Natural killer cell treated with Interleukin-12 subunit alpha and Interleukin-12 subunit beta and Interleukin-15 and Interleukin-18, amount 100 ng/mL, for 72 hours (primary cell): ENCODE measurements around the gene CDH18. TPM values are rescaled to one million over a fixed set of nuclear protein-coding genes. Genes with fewer than 3 reads are reported as not detected.

Experiments used
- ATAC-seq, 2 donors: fragments of 150-1000 bp; cut with Tn5 transposase in 1 of 2; sonication (Bioruptor Pico), chemical (Tn5 transposase) in 1 of 2; 2 replicates each; pipeline ENCODE4 v1.10.0; 2021
- DNase-seq: peaks from one replicate; pipeline ENCODE4 v3.0.0; 2022; ENCODE audit warnings: low spot score
- H3K27ac Mint-ChIP-seq, 2 donors: 1 replicate in 1 of 2; 2 replicates in 1 of 2; pipeline ENCODE4 v1.8.0; 2022; ENCODE audit warnings: mixed read lengths in 2 of 2, mild to moderate bottlenecking in 1 of 2, moderate library complexity in 1 of 2
- H3K27me3 Mint-ChIP-seq, 2 donors: 1 replicate in 1 of 2; 2 replicates in 1 of 2; pipeline ENCODE4 v1.8.0; 2022; ENCODE audit warnings: mixed read lengths in 2 of 2
- H3K36me3 Mint-ChIP-seq: one replicate; pipeline ENCODE4 v1.8.0; 2022; ENCODE audit warnings: mixed read lengths
- H3K4me1 Mint-ChIP-seq, 2 donors: 1 replicate in 1 of 2; 2 replicates in 1 of 2; pipeline ENCODE4 v1.8.0; 2022; ENCODE audit warnings: low read depth in 2 of 2, mixed read lengths in 2 of 2, mild to moderate bottlenecking in 1 of 2
- H3K4me3 Mint-ChIP-seq: one replicate; pipeline ENCODE4 v1.8.0; 2022; ENCODE audit warnings: mixed read lengths
- H3K9me3 Mint-ChIP-seq: 2 replicates; pipeline ENCODE4 v1.8.0; 2022; ENCODE audit warnings: mixed read lengths
- total RNA-seq, 2 donors: library from RNA; stranded (reverse); gene quantifications; one replicate each; pipeline ENCODE4 v1.2.3, GENCODE V29; 2022

The CDH18 gene
- total RNA-seq, 2 donors from 2014 or later: not detected

GRCh38 chr5:19616701-19617215, 371.2 kb downstream of the CDH18 start:
- no peaks in the 10 kb centered on the region for H3K4me1 Mint-ChIP-seq
- no peak for DNase-seq
- H3K4me3 Mint-ChIP-seq: no peak overlapping the region
- H3K36me3 Mint-ChIP-seq: no peaks in the 10 kb centered on the region
- peaks cover 14% of the 10 kb centered on the region for H3K9me3 Mint-ChIP-seq
- no peak for ATAC-seq
- H3K27me3 Mint-ChIP-seq: no peaks in the 10 kb centered on the region
- no peak overlapping the region for H3K27ac Mint-ChIP-seq

GRCh38 chr5:19615661-19616060, 372.3 kb downstream of the CDH18 start:
- no peaks in the 10 kb centered on the region for H3K27me3 Mint-ChIP-seq
- DNase-seq (no peak), ATAC-seq (no peak)
- no peak overlapping the region for H3K27ac Mint-ChIP-seq
- H3K4me1 Mint-ChIP-seq: no peaks in the 10 kb centered on the region
- no peaks in the 10 kb centered on the region for H3K36me3 Mint-ChIP-seq
- H3K4me3 Mint-ChIP-seq: no peak overlapping the region
- H3K9me3 Mint-ChIP-seq: peaks cover 15% of the 10 kb centered on the region

- Mint-ChIP-seq H3K4me3 (no peak overlapping the region), H3K9me3 (peaks cover 12% of the 10 kb centered on the region), H3K27ac (no peak overlapping the region), H3K4me1 (no peaks in the 10 kb centered on the region), H3K36me3 (no peaks in the 10 kb centered on the region), H3K27me3 (no peaks in the 10 kb centered on the region)
- ATAC-seq (no peak), DNase-seq (no peak)
Observed at GRCh38 chr5:19615071-19615470, 372.9 kb downstream of the CDH18 start.

GRCh38 chr5:19608444-19609002, 379.5 kb downstream of the CDH18 start:
- Mint-ChIP-seq H3K27me3 (no peaks in the 10 kb centered on the region), H3K4me1 (no peaks in the 10 kb centered on the region), H3K9me3 (peaks cover 8% of the 10 kb centered on the region), H3K4me3 (no peak overlapping the region), H3K36me3 (no peaks in the 10 kb centered on the region), H3K27ac (no peak overlapping the region)
- no peak for ATAC-seq
- no peak for DNase-seq

- DNase-seq (no peak), ATAC-seq (no peak)
- Mint-ChIP-seq H3K4me1 (no peaks in the 10 kb centered on the region), H3K4me3 (no peak overlapping the region), H3K27ac (no peak overlapping the region), H3K9me3 (peaks cover 3% of the 10 kb centered on the region), H3K27me3 (no peaks in the 10 kb centered on the region), H3K36me3 (no peaks in the 10 kb centered on the region)
Observed at GRCh38 chr5:19605846-19606407, 382.1 kb downstream of the CDH18 start.

GRCh38 chr5:19584131-19584530, 403.9 kb downstream of the CDH18 start:
- Mint-ChIP-seq H3K27ac (no peak overlapping the region), H3K9me3 (peaks cover 17% of the 10 kb centered on the region), H3K4me3 (no peak overlapping the region), H3K36me3 (peaks cover 4% of the 10 kb centered on the region), H3K4me1 (no peaks in the 10 kb centered on the region), H3K27me3 (no peaks in the 10 kb centered on the region)
- no peak for DNase-seq
- no peak for ATAC-seq

GRCh38 chr5:19577882-19578281, 410.1 kb downstream of the CDH18 start:
- no peaks in the 10 kb centered on the region for H3K4me1 Mint-ChIP-seq
- DNase-seq: no peak
- peaks cover 10% of the 10 kb centered on the region for H3K9me3 Mint-ChIP-seq
- H3K27me3 Mint-ChIP-seq: no peaks in the 10 kb centered on the region
- H3K4me3 Mint-ChIP-seq: no peak overlapping the region
- H3K36me3 Mint-ChIP-seq: no peaks in the 10 kb centered on the region
- no peak overlapping the region for H3K27ac Mint-ChIP-seq
- no peak for ATAC-seq

GRCh38 chr5:19568004-19568403, 420.0 kb downstream of the CDH18 start:
- Mint-ChIP-seq H3K4me3 (no peak overlapping the region), H3K4me1 (no peaks in the 10 kb centered on the region), H3K36me3 (peaks cover 8% of the 10 kb centered on the region), H3K9me3 (peaks cover 33% of the 10 kb centered on the region), H3K27me3 (no peaks in the 10 kb centered on the region), H3K27ac (no peak overlapping the region)
- ATAC-seq (no peak), DNase-seq (no peak)

- H3K27ac Mint-ChIP-seq: no peak overlapping the region
- DNase-seq (no peak), ATAC-seq (no peak)
- no peaks in the 10 kb centered on the region for H3K4me1 Mint-ChIP-seq
- H3K9me3 Mint-ChIP-seq: peaks cover 30% of the 10 kb centered on the region
- no peak overlapping the region for H3K4me3 Mint-ChIP-seq
- peaks cover 10% of the 10 kb centered on the region for H3K36me3 Mint-ChIP-seq
- H3K27me3 Mint-ChIP-seq: no peaks in the 10 kb centered on the region
Observed at GRCh38 chr5:19565466-19565865, 422.5 kb downstream of the CDH18 start.

GRCh38 chr5:19564036-19564435, 424.0 kb downstream of the CDH18 start:
- peaks cover 12% of the 10 kb centered on the region for H3K36me3 Mint-ChIP-seq
- no peaks in the 10 kb centered on the region for H3K27me3 Mint-ChIP-seq
- no peak for DNase-seq
- H3K9me3 Mint-ChIP-seq: peaks cover 33% of the 10 kb centered on the region
- no peak for ATAC-seq
- no peak overlapping the region for H3K27ac Mint-ChIP-seq
- no peak overlapping the region for H3K4me3 Mint-ChIP-seq
- H3K4me1 Mint-ChIP-seq: no peaks in the 10 kb centered on the region

GRCh38 chr5:19555876-19556275, 432.1 kb downstream of the CDH18 start:
- Mint-ChIP-seq H3K9me3 (peaks cover 23% of the 10 kb centered on the region), H3K27me3 (no peaks in the 10 kb centered on the region), H3K4me1 (no peaks in the 10 kb centered on the region), H3K4me3 (no peak overlapping the region), H3K36me3 (peaks cover 16% of the 10 kb centered on the region), H3K27ac (no peak overlapping the region)
- ATAC-seq (no peak), DNase-seq (no peak)

GRCh38 chr5:19555436-19555835, 432.6 kb downstream of the CDH18 start:
- H3K4me3 Mint-ChIP-seq: no peak overlapping the region

GRCh38 chr5:19554524-19554923, 433.5 kb downstream of the CDH18 start:
- H3K27ac Mint-ChIP-seq: no peak overlapping the region
- no peak overlapping the region for H3K4me3 Mint-ChIP-seq

More at GRCh38 chr5:19555436-19555835, 432.6 kb downstream of the CDH18 start:
- Mint-ChIP-seq H3K27ac (no peak overlapping the region), H3K9me3 (peaks cover 20% of the 10 kb centered on the region), H3K36me3 (peaks cover 13% of the 10 kb centered on the region), H3K27me3 (no peaks in the 10 kb centered on the region), H3K4me1 (no peaks in the 10 kb centered on the region)
- no peak for ATAC-seq
- DNase-seq: no peak

GRCh38 chr5:19547640-19548039, 440.4 kb downstream of the CDH18 start:
- H3K27ac Mint-ChIP-seq: no peak overlapping the region
- H3K4me1 Mint-ChIP-seq: no peaks in the 10 kb centered on the region

More at GRCh38 chr5:19554524-19554923, 433.5 kb downstream of the CDH18 start:
- DNase-seq: no peak
- no peak for ATAC-seq
- Mint-ChIP-seq H3K36me3 (peaks cover 9% of the 10 kb centered on the region), H3K27me3 (no peaks in the 10 kb centered on the region), H3K9me3 (peaks cover 18% of the 10 kb centered on the region), H3K4me1 (no peaks in the 10 kb centered on the region)

GRCh38 chr5:19546521-19546920, 441.5 kb downstream of the CDH18 start:
- ATAC-seq: no peak
- DNase-seq: no peak
- Mint-ChIP-seq H3K4me3 (no peak overlapping the region), H3K27ac (no peak overlapping the region), H3K27me3 (no peaks in the 10 kb centered on the region), H3K36me3 (no peaks in the 10 kb centered on the region), H3K4me1 (no peaks in the 10 kb centered on the region), H3K9me3 (peaks cover 9% of the 10 kb centered on the region)

More at GRCh38 chr5:19547640-19548039, 440.4 kb downstream of the CDH18 start:
- H3K4me3 Mint-ChIP-seq: no peak overlapping the region
- ATAC-seq (no peak), DNase-seq (no peak)
- no peaks in the 10 kb centered on the region for H3K36me3 Mint-ChIP-seq
- H3K9me3 Mint-ChIP-seq: peaks cover 9% of the 10 kb centered on the region
- no peaks in the 10 kb centered on the region for H3K27me3 Mint-ChIP-seq
